ENCODE measurements around the gene SOX10. TPM values are rescaled to one million over a fixed set of nuclear protein-coding genes. Genes with fewer than 3 reads are reported as not detected.

Gene SOX10
- total RNA-seq (2011; cell fraction: chromatin; rRNA removed; ENCODE audit: low replicate concordance) = not detected in 2 replicates
- total RNA-seq (2011; cell fraction: nucleolus; rRNA removed) = not detected in 2 replicates
- total RNA-seq (2011; cell fraction: nucleoplasm; rRNA removed) = not detected in 2 replicates
- total RNA-seq (2014; rRNA removed) (not detected in 2 replicates), total RNA-seq (2014; rRNA removed; fragmentation: Illumina TruSeq; extraction: Trizol) (not detected in 2 replicates), total RNA-seq (2015; rRNA removed; fragmentation: Illumina TruSeq; extraction: Trizol) (not detected in 2 replicates), total RNA-seq (2021) (not detected in 2 replicates), polyA plus RNA-seq (2011; rRNA removed) (not detected in 2 replicates), polyA plus RNA-seq (2014; fragmentation: Illumina TruSeq; extraction: Trizol) (not detected in 2 replicates), polyA plus RNA-seq (2014; fragmentation: Nextera tagmentation; extraction: Ambion mirVana) (not detected), polyA plus RNA-seq (2014; rRNA removed) (not detected in 2 replicates), polyA minus RNA-seq (2011; rRNA and poly(A)+ RNA removed) (not detected in 2 replicates), Bru-seq, nascent RNA (not detected), BruChase-seq, experiment 1, labeled RNA remaining after a 2-hour chase (not detected), BruChase-seq, experiment 2, labeled RNA remaining after a 6-hour chase (not detected)
- not detected in 2 replicates for polyA plus RNA-seq (2011; cell fraction: cytosol; rRNA removed)
- not detected in 2 replicates for polyA plus RNA-seq (2011; cell fraction: nucleus; rRNA removed)
- polyA plus RNA-seq (2012) = 0.04 TPM in 1 of 2 replicates, not detected in the other
- not detected in 2 replicates for polyA minus RNA-seq (2011; cell fraction: cytosol; rRNA and poly(A)+ RNA removed)
- polyA minus RNA-seq (2011; cell fraction: nucleus; rRNA and poly(A)+ RNA removed) = not detected in 2 replicates
- long read RNA-seq, experiment 1 = 0 reads
- long read RNA-seq, experiment 2 = 0 reads
- long read RNA-seq, experiment 3 = 0 reads

DNA sequence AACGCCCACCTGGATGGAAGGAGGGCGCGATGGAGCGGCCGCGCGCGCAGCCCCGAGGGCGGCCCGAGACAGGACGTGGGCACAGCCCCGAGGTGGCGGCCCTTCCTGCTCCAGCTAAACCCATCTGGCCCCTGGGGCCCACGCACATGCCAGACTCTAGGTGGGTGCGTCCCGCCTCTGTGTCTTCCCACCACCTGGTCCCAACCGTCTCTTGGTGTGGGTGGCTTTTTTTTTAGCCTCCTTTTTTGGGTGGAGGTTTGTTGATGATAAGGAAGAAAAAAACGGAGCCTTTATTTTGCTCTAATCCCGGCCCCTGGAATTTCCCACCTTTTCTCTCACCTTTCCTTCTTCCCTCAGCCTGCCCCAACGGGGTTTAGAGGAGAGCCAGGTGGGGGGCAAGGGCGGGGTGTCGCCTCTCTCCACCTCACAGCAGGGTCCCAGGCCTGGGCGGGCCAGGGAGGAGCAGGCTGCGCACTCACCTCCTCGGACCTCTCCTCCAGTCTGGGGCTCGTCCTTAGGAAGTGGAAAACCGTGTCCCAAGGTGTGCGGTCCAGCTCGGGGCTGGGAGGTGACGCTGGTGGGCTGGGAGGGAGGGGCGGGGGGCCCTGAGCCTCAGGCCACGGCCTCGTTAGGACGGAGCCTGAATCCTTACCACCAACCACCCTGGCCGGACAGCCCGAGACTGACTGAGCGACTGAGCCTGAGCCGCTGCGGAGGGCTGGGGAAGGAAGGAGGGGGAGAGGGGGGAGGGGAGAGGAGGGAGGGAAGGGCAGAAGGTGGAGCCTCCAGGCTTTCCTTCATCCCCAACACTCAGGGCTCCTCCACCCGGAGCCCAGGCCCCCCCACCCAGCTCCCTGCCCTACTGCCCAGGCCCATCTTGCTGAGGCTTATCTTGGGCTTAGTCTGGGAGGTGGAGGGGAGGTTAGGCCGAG lies at the start of gene SOX10:
TSS of gene SOX10 (minus strand) at position 696 of the 932 bp plus-strand sequence. CDS start 771 bp downstream, outside the sequence.
- DNase-seq (ENCODE audit: extremely low read depth in 1 of 4, low spot score in 3 of 4) = no peak
- in situ Hi-C loops (cut with MboI) = no loop called here
- BruUV-seq (replicated peaks) = no TSS peak
- H3K4me2 ChIP-seq (ENCODE audit: insufficient read depth, low read length) = no peak within 1 kb of the TSS
- ChIA-PET POLR2A (interaction anchor here (1.1 kb wide), 1 partner anchor 414 kb away, joined by 3 read pairs; no protein-coding TSS in a partner anchor), CTCF (ENCODE audit: low intra/inter-chr PET ratio) (no interaction called here)
- intact Hi-C loops (cut with micrococcal nuclease) = no loop called here
- H2AFZ ChIP-seq (ENCODE audit: low read depth, low read length) = no peak within 1 kb of the TSS
- H3K4me1 ChIP-seq (replicated peaks in 1 of 2; ENCODE audit: control insufficient read depth in 2 of 2, insufficient read depth in 2 of 2, low read length in 2 of 2) = peaks cover 0 to 7% of the 10 kb centered on the region in 2 experiments; a peak in 2 of 5 replicates
- H3K79me2 ChIP-seq (ENCODE audit: control insufficient read depth, insufficient read depth, low read length) = no peaks in the 10 kb centered on the region
- H3K9me1 ChIP-seq (ENCODE audit: control insufficient read depth, insufficient read depth, low read length) = no peaks in the 10 kb centered on the region
- WGBS (ENCODE audit: insufficient coverage, low coverage, missing lambda C conversion rate) = 66% methylated on average over 5 of the region's 42 CpGs
- no peaks in the 10 kb centered on the region for H3K27me3 ChIP-seq (ENCODE audit: control insufficient read depth in 2 of 2, insufficient read depth in 2 of 2, low read length in 2 of 2)
- no peak within 1 kb of the TSS for H3K4me3 ChIP-seq
- no peaks in the 10 kb centered on the region for H4K20me1 ChIP-seq (replicated peaks; ENCODE audit: control insufficient read depth, insufficient read depth, low read length)
- no peaks in the 10 kb centered on the region for H3K36me3 ChIP-seq (ENCODE audit: control insufficient read depth, insufficient read depth, low read length)
- H3K27ac ChIP-seq (ENCODE audit: extremely low read depth, low read depth, low read length) = no peak within 1 kb of the TSS
- FAIRE-seq = no peak
- H3K9ac ChIP-seq (ENCODE audit: insufficient read depth in 1 of 2, low read depth in 2 of 2, low read length in 2 of 2) = no peak within 1 kb of the TSS
- H3K9me3 ChIP-seq (replicated peaks; ENCODE audit: control insufficient read depth, insufficient read depth, low read depth, low read length) = no peaks in the 10 kb centered on the region
- TF ChIP-seq HMGXB4 (CRISPR knock-in tag; IDR thresholded peaks at IDR 0.05) (no peak), POLR2H (tag; IDR thresholded peaks at IDR 0.05; ENCODE audit: low read depth) (no peak), RHOXF2B (CRISPR knock-in tag; conservative IDR thresholded peaks at IDR 0.05) (no peak), PHF8 (IDR thresholded peaks at IDR 0.05; ENCODE audit: borderline replicate concordance, low read length) (no peak), ZC3H11A (IDR thresholded peaks at IDR 0.05; ENCODE audit: low read depth, low read length) (no peak)
- ATAC-seq = no peak
